OCI-M2 (cell line): ENCODE results near the gene LIPT2.

Experiments
- DNase-seq: peaks from one replicate; lab custom pipeline; 2025; ENCODE audit not compliant: unreplicated experiment; lab: John Stamatoyannopoulos, UW

Gene LIPT2

DNA sequence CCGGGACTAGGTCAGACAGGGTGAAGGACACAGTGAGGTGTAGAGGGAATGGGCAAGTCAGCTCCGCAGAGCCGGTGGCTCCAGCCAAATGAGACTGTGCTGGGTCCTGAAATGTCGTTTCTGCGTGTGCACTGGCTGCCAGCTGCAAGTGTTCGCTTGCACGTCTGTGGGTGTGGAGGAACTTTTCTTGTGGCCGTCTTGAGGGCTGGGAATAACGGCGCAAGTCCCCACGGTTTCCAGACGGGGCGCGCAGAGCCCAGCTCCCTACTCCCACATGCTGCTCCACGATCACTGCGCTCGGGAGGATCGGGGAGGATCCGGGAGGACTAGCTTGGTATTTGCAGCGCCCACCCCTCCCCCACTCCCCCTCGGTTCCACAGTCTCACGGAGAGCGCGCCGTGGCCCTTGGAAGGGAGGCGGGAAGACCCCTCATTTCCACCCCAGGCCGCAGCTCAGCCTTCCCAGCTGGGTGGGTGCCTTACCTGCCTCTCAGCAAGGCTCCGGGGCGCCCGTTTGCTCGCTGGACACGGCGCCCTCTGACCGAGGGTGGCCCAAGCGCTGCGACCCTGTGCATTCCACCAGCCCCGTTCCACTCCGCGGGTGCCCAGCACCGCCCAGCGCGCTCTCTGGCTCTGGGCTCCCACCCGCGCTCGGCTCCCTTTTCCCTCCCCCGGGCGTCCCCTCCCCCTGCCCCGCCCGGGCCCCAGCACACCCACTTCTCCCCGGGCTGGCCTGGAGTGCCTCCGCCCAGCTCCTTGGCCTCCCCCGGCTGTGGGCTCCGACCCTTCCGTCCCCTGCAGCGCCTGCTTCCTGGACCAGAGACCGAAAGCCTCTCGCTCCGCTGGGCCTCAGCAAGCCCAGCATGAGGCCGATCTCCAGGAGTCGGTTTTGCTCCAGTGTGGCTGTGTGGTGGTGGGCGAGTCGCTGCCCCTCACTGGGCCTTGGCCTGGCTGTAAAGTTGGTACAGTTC lies 26.3 kb downstream of the LIPT2 start, which contains the start of gene KCNE3:
TSS of gene KCNE3 (minus strand) at position 634 of the 970 bp plus-strand sequence. CDS start 9,986 bp downstream, outside the sequence.
- DNase-seq: no peak

DNA sequence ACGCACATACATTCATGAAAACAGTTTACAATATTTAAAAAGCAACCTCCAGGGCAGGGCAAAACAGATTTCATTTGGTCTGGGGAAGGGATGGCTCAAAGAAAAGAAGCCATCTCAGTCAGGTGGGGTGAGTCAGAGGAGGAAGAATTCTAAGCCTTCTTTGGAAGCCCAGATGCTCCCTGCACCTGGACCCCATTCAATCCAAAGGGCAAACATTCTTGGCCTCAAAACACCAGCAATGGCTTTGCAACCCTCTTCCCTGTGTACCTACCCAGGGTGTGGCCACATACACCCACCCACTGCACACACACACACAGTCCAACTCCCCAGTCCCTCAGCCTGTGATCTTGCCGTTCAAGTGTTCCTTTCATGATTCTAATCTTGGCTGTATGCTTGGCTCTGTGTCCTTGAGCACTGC lies 28.2 kb downstream of the LIPT2 start:
- no peak for DNase-seq

GRCh38 chr11:74464746-74465145 lies 28.8 kb downstream of the LIPT2 start:
- no peak for DNase-seq

- no peak for DNase-seq
These were observed 30.3 kb downstream of the LIPT2 start for GRCh38 chr11:74463216-74463615.

DNA sequence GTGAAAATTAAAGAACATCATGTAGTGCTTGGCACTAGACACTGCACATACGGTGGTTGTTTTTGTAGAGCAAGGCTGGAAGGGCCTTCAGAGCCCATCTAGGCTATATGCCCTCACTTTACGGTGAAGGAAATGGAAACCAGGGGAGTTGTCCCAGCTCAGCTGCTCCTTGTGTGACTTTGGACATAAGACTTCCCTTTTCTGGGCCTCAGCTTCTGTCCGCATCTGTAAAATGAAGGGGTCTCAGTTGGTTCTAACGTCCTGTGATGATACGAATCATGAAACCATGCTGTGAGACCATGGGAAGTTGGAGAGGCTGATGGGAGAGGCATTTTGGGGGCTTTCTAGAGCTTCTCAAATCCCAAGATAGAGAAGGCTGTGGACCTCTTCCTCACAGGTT lies 30.9 kb downstream of the LIPT2 start:
- no peak for DNase-seq

DNA sequence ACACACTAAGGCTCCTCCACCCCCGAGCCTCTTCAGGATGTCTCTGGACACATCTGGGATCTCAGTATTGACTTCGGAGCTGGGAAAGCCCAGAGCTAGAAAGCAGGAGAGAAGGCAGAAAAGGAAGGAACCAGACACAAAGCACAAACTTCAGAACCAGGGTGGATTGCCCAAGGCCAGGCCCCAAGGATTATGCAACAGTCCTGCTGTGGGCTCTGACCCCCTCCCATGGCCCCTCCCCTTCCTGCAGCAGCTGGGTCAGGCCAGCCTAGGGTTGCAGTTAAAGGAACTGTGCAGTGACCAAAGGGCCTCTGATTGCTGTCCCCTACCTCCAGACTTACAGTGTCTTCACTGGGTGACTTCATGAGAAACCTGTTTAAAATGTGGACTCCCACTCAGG lies 31.5 kb downstream of the LIPT2 start:
- DNase-seq: no peak

DNA sequence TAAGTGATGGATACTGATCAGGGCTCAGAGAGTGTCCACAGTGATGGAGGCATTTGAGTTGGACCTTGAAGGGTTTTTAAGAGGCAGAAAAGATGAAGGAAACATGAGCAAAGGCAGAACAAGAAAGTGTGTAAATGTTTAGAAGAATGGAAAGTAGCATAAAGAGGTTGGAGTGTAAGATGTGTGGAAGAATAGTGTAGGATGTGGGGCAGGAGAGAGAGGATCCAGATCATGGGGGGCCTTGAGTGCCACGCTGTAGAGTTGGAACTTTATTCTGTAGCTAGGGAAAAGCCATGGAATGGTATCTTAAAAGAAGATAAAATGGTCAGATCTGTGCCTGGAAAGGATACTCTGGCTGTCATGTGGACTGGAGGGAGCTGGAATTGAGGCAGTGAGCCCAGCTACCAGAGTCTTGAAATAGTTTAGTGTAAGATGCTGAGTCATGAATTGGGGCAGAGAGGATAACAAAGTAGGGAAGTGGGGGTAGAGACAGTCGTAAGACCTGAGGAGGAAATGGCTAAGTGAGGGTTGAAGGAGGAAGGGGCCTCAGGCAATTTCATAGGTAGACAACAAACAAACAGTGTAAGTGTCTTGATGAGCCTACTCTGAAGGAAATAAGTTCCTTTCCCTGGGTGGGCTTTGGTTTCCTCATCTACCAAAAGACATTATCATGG lies 32.9 kb downstream of the LIPT2 start:
- DNase-seq: peak; percentile 42

GRCh38 chr11:74460065-74460464 lies 33.5 kb downstream of the LIPT2 start:
- DNase-seq: no peak

DNA sequence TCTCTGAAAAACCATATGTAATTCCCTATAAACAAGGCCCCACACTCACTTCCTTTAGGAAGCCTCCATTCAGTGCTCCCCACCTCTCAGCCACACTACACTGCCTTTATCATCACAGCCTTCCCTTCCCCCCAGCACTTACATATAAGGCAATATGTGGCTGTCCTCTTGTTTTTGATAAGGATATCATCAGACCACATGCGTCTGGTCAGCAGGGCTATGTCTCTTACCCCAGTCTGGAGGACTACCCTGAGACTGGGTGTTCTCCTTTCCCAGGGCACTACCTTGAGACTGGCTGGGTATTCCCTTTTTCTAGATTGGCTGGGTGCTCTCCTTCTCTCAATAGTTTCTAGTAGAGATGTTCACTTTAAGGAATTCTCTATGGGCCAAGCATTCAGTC lies 33.9 kb downstream of the LIPT2 start:
- DNase-seq: peak; percentile 42

GRCh38 chr11:74457356-74457755 lies 36.2 kb downstream of the LIPT2 start:
- no peak for DNase-seq

DNA sequence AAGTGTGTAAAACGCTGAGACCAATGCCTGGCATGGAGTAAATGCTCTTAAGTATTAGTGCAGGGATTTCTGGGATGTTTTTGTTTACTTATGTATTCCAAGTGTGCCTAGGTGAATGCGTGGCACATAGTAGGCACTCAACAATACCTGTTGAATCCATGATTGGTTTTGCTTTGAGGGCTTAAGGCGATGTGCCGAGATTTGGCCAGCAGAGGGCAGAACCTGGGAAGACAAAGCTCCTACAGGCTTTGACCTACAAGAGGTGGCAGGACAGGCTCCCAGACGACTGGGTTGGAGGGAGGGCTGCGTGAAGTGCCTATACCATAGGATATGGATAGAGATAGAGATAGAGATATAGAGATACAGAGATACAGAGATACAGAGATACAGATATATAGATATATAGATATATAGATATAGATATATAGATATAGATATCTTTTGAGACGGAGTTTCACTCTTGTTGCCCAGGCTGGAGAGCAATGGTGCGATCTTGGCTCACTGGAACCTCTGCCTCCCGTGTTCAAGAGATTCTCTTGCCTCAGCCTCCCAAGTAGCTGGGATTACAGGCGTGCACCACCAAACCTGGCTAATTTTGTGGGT lies 40.0 kb downstream of the LIPT2 start:
- no peak for DNase-seq

GRCh38 chr11:74452366-74452765 lies 41.2 kb downstream of the LIPT2 start:
- no peak for DNase-seq

DNA sequence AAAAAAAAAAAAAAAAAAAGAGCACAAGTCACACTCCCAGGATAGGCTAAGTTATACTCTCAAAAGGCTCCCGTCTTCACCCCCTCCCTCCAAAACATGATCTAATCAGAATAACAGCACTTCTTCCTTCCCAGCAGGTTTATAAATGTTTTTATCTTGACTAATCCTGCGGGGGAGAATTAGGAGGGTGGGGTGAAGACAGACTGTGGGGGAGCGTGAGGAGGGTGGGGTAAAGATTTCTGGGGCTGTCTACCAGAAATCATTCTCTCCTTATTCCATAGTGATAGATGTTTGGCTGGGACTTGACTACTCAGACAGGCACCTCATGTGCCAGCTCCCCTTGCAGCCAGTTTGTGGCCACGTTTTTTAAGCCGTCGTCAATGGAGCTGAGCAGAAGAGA lies 43.2 kb downstream of the LIPT2 start:
- DNase-seq: no peak

DNA sequence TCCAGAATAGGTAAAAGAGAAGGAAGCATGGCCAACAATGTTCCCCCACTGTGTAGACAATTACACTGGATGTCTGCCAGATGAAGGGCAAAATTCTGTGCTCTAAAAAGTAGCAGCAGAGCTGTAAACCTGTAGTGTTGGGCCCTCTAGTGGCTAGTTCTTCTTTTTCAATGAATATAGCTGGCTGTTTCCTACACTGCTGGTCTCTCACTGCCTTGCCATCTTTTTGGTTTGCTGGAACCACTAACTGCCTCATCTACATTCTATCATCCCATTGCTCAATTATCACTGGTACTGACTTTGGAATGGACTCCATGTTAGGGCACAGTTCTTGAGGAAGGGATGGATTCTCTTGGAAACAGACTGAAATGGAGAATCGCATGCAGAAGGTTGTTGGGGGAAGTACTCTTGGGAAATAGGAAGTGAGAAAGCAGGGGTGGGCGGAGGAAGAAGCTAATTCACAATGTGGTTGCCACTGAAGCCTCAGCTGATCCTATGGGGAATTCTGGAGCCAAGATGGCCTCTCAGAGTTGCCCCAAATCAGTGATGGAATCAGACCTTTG lies 44.1 kb downstream of the LIPT2 start:
- peak; percentile 74 for DNase-seq

DNA sequence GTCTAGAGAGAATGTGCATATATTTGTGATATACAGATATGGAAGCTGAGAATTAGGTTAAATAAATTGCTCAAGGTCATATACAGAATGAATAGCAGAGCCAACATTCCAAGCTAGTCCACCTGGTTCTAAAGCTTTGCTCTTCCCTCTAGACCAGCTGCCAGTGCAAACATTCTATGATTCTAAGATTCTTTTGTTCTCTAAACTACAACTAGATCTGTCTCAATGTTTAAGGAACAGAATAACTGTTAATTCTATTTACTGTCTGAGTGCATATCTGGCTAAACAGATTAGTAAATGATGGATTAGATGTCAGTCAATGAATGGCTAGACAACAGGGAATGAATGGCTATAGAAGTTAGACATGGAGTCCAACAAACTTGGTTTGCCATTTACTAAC lies 45.8 kb downstream of the LIPT2 start:
- DNase-seq: no peak

DNA sequence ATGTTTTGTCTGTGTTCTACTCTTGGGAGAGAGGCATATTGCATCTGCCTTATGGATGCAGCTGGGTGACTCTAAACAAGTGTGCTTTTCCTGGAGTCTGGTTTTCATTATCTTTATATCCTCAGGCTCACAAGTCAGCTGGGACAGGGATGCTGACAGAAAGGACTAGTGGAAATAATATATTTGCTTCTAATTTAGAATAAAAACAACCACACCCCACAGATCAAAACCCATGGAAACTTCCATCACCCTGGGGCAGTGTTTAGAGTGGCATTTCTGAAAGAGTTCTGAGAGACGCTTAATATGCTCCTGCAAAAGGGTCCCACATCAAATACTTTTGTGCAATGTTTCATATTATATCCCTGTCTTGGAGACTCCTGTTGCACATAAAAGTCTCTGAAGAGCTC lies 47.0 kb downstream of the LIPT2 start:
- DNase-seq: no peak

DNA sequence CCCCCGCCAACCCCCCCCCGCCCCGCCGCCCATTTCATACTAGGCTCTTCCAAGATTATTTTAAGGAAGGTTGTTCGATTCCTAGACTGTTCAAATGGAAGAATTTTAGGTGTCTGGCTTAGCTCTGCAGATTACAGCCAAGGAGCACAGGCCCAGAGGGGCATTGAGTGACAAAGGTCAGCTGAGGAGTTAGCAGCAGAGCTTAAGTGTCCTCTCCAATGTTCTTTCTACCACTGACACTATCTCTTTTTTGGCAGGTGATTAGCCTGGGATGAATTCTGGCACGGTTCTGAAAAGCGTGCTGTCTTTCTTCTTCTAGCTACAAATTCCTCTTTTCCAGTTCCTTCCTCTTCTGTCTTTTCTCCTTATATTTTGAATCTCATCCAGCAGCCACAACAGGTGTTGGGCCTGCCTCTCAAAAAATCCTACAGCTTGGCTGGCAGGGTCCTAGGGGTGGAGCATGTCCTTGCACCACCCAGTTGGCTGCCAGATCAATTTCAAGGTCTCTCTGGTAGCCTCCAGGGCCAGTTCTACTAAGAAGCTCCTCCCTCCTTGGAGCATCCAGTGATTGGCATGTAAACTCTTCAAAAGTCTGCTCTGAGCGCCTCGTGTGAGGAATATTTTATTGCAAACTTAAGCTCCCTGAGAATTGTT lies 49.2 kb downstream of the LIPT2 start:
- no peak for DNase-seq

DNA sequence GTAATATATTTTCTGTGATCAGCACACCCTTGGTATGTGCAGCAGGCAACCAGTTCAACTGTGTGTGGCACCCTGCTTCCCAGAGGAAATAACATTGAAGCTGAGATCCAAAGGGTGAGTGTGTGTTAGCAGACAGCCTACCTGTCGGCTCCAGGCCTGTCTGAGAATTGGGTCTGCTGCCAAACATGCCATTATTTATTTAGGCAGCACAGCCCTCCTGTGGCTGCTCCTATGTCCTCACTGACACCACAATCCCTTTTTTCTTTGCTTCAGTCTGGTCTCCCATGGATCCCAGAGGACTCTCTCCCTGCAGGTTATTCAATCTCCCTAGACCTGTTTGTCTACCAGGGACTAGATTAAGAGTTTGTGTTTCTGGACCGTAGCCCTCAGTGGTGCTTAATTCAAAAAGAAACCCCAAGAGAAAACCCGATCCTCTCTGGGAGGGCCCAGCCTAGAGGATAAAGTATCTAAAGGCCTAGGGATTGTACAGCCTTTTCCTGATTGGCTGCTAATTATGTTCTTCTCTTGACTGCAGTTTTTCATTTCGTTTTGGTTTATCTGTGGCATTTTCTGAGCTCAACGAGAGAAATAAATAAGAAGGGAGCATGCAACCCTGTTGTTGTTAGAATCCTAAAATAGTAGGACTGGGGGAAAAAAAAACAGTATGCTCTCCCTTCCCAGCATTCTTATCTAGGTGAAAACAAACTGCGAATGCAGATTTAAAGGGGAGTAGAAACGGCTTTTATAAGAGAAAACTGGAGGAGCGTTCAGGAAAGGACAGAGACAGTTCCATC lies 50.3 kb downstream of the LIPT2 start:
- DNase-seq: no peak

DNA sequence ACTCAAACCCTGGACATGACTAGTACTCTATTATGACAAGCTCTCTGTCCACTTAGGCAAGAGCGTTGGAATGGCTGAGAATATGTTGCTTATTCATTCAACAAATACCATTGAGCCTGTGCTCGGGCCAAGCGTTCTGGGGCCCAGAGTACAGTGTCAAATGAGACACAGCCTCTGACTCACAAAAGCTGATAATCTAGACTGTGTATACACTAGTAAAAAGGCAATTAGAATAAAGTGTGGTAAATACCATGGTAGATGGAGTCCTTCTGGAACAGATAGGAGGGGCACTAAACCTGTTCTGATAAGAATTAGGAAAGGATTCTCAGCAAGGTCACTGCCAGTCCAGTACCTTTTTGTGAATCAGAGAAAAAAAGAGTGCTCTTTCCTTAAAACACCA lies 50.9 kb downstream of the LIPT2 start:
- no peak for DNase-seq
